Ishikawa (cell line): Measurements from ENCODE around the gene PNPLA7.

Experiments used
- CEBPB ChIP-seq: IDR thresholded peaks from 2 replicates; pipeline ENCODE4 v1.6.1; 2012
- CREB1 ChIP-seq: IDR thresholded peaks from 2 replicates; pipeline ENCODE4 v1.6.1; 2012; ENCODE audit warnings: low read depth
- EGR1 ChIP-seq: IDR thresholded peaks from 2 replicates; pipeline ENCODE4 v1.6.1; 2012
- EP300 ChIP-seq: IDR thresholded peaks from 2 replicates; pipeline ENCODE4 v1.6.1; 2012; ENCODE audit warnings: borderline replicate concordance
- FOXM1 ChIP-seq: IDR thresholded peaks from 2 replicates; pipeline ENCODE4 v1.6.1; 2012; ENCODE audit warnings: low read depth, borderline replicate concordance
- NFIC ChIP-seq: IDR thresholded peaks from 2 replicates; pipeline ENCODE4 v1.6.1; 2012
- RAD21 ChIP-seq: IDR thresholded peaks from 2 replicates; pipeline ENCODE4 v1.6.1; 2012; ENCODE audit warnings: low read depth
- TAF1 ChIP-seq: IDR thresholded peaks from 2 replicates; pipeline ENCODE4 v1.6.1; 2012; ENCODE audit warnings: low read depth, mild to moderate bottlenecking
- TCF12 ChIP-seq: IDR thresholded peaks from 2 replicates; pipeline ENCODE4 v1.6.1; 2012; ENCODE audit warnings: low read depth
- TEAD4 ChIP-seq: IDR thresholded peaks from 2 replicates; pipeline ENCODE4 v1.6.1; 2012
- YY1 ChIP-seq: IDR thresholded peaks from 2 replicates; pipeline ENCODE4 v1.6.1; 2012; ENCODE audit warnings: low read depth
- ZBTB7A ChIP-seq: IDR thresholded peaks from 2 replicates; pipeline ENCODE4 v1.6.1; 2012; ENCODE audit warnings: low read depth
- TF ChIP-seq, protein P1 (sequence below): IDR thresholded peaks from 2 replicates; pipeline ENCODE4 v1.6.1; 2012
- TF ChIP-seq, protein P2 (sequence below): IDR thresholded peaks from 2 replicates; pipeline ENCODE4 v1.6.1; 2012
- TF ChIP-seq, protein P3 (sequence below): IDR thresholded peaks from 2 replicates; pipeline ENCODE4 v1.6.1; 2012; ENCODE audit warnings: low read depth, mild to moderate bottlenecking

PNPLA7 gene

DNA sequence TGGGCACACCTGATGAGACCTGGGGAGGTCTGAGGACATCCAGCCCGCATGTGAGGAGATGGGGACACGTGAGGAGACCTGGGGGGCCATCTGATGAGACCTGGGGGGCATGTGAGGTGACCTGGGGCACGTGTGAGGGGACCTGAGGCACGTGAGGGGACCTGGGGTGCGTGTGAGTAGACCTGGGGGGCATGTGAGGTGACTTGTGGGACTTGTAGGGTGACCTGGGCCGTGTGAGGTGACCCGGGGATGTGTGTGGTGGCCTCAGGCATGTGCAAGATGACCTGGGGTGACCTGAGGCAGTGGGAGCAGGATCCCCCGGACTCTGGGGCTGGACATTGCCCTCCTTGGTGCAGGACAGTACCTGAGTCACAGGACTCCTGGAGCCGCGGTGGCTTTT is 30.6 kb downstream of the PNPLA7 start:
- no peak for TF ChIP-seq CEBPB
- no peak for TF ChIP-seq YY1
- TF ChIP-seq CREB1 = no peak
- no peak for TF ChIP-seq EP300

DNA sequence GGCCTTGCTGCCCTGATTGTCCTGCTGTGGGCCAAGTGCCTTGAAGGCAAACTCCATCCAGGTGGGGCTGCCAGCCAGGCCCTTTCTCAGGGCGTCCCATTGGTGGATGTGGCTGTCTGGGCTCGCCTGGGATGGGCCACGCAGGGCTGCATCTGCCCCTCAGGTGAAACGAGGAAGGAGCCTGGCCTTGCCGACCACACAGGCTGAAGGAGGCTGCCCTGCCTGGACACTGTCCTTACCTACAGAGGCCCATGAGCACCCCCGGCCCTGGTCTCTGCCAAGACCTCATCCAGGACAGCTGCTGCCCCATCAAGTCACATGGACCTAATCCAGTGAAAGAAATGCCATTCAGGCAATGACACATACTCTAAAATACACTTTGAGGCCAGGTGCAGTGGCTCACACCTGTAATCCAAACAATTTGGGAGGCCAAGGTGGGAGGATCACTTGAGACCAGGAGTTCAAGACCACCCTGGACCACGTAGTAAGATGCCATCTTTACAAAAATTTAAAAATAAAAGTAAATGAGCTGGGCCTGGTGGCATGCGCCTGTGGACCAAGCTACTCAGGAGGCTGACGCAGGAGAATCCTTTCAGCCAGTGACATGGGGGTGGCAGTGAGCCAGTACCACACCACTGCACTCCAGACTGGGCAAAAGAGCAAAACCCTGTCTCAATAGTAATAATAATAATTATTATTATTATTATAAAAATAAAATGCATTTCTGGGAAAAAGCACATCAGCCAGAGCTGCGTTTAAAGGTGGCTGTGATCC is 33.9 kb downstream of the PNPLA7 start:
- TF ChIP-seq CEBPB (no peak), CREB1 (no peak), TCF12 (no peak), RAD21 (no peak), FOXM1 (no peak), TEAD4 (no peak), EP300 (no peak), EGR1 (no peak), YY1 (no peak), ZBTB7A (no peak), NFIC (no peak)
- TF ChIP-seq, protein P1, sequence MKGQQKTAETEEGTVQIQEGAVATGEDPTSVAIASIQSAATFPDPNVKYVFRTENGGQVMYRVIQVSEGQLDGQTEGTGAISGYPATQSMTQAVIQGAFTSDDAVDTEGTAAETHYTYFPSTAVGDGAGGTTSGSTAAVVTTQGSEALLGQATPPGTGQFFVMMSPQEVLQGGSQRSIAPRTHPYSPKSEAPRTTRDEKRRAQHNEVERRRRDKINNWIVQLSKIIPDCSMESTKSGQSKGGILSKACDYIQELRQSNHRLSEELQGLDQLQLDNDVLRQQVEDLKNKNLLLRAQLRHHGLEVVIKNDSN = no peak
- TF ChIP-seq, protein P2, sequence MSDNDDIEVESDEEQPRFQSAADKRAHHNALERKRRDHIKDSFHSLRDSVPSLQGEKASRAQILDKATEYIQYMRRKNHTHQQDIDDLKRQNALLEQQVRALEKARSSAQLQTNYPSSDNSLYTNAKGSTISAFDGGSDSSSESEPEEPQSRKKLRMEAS = no peak
- TF ChIP-seq, protein P3, sequence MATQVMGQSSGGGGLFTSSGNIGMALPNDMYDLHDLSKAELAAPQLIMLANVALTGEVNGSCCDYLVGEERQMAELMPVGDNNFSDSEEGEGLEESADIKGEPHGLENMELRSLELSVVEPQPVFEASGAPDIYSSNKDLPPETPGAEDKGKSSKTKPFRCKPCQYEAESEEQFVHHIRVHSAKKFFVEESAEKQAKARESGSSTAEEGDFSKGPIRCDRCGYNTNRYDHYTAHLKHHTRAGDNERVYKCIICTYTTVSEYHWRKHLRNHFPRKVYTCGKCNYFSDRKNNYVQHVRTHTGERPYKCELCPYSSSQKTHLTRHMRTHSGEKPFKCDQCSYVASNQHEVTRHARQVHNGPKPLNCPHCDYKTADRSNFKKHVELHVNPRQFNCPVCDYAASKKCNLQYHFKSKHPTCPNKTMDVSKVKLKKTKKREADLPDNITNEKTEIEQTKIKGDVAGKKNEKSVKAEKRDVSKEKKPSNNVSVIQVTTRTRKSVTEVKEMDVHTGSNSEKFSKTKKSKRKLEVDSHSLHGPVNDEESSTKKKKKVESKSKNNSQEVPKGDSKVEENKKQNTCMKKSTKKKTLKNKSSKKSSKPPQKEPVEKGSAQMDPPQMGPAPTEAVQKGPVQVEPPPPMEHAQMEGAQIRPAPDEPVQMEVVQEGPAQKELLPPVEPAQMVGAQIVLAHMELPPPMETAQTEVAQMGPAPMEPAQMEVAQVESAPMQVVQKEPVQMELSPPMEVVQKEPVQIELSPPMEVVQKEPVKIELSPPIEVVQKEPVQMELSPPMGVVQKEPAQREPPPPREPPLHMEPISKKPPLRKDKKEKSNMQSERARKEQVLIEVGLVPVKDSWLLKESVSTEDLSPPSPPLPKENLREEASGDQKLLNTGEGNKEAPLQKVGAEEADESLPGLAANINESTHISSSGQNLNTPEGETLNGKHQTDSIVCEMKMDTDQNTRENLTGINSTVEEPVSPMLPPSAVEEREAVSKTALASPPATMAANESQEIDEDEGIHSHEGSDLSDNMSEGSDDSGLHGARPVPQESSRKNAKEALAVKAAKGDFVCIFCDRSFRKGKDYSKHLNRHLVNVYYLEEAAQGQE = no peak

DNA sequence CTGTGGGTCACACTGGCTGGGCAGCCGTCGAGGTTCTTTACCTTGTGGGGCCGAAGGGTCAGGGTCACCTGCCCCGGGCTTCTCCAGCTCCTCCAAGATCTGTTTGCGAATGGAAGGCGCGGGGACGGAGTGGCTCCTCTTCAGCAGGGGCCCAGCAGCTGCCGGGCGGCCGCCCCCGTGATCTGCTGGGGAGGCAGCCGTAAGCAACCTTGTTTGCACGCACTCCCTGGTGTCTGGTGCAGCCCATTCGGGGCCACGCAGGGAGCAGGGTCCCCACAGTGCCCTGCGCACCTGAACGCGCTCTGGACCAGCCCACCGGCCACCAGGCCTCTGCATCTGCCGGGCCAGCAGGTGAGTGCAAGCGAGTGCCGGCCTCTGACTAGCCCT is 34.9 kb downstream of the PNPLA7 start:
- no peak for TF ChIP-seq CREB1
- no peak for TF ChIP-seq RAD21
- TF ChIP-seq TAF1 = no peak
- TF ChIP-seq, protein P1 = no peak
- TF ChIP-seq, protein P2 = no peak
- TF ChIP-seq TCF12 = no peak
- TF ChIP-seq, protein P3 = no peak
- TF ChIP-seq TEAD4 = no peak
- no peak for TF ChIP-seq ZBTB7A

DNA sequence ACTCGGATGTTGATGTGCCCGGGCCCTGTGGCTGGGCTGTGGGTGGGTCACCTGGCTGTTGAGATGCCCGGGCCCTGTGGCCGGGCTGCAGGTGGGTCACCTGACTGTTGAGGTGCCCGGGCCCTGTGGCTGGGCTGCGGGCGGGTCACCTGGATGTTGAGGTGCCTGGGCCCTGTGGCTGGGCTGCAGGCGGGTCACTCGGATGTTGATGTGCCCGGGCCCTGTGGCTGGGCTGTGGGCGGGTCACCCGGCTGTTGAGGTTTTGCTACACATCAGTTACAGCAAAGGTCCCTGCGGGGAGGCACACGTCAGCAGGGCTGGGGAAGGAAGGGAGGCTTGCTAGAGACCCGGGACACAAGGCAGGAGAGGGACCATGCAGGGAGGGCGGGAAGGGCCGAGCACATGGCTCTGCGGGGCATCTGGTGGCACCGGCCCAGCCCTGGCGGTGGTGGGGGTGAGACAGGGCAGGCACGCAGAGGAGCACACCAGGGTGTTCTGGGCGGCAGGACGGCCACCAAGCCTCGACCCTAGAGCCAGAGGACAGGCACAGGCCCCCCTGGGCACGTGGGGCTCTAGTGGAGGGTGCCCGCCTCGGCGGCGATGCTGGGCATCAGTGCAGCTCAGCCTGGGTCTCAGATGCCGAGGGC is 35.4 kb downstream of the PNPLA7 start:
- TF ChIP-seq TCF12 (no peak), TEAD4 (no peak)

DNA sequence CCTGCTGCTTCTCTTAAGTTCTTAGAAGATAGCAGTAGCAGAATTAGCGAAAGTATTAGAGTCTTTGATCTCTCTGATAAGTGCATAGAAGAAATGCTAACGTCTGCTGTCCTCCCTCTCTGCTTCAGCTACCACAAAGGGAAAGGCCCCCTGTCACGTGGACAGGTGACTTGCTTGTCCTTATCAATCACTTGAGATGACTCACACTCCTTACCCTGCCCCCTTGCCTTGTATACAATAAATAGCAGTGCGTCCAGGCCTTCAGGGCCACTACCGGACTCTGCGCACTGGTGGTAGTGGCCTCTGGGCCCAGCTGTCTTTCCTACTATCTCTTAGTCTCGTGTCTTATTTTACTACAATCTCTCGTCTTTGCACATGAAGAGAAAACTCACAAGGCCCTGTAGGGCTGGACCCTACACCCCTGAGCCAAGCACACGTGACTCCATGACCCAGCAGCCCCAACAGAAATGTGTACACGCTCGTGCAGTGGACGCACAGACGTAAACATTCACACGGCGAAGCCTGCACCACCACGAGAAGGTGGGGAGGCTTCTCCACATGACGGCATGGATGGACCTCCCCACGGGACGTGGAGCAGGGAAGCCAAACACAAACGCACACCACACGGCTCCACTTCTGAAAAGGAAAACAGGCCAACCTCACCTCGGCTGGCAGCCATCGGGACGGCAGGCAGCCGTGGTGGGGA is 38.3 kb downstream of the PNPLA7 start:
- no peak for TF ChIP-seq RAD21
- TF ChIP-seq CEBPB = no peak
- TF ChIP-seq TCF12 = no peak
- no peak for TF ChIP-seq EP300
- no peak for TF ChIP-seq NFIC
- no peak for TF ChIP-seq TAF1
- TF ChIP-seq YY1 = no peak
- no peak for TF ChIP-seq TEAD4
- TF ChIP-seq, protein P1 = no peak
